MM.1S (cell line): ENCODE measurements around the gene UPF3B.
A peak's percentile ranks its signal among the peaks of the same experiment; 100 is the strongest.
"Not testable (repeated sequence)": the region's sequence is repeated elsewhere in the genome, so short reads cannot be mapped to it uniquely, and the experiment has no call there.

Experiments
- DNase-seq: peaks from one replicate; pipeline ENCODE4 v3.0.0-alpha.2; 2015
- H2AFZ ChIP-seq: fragments of 300-600 bp; sonication (generic); 2 replicates; pipeline ENCODE4 v1.6.0; 2016; ENCODE audit warnings: antibody characterized with exemption, low read length
- H3F3A ChIP-seq: fragments of 300-600 bp; sonication (generic); 2 replicates; pipeline ENCODE4 v1.6.1; 2016; ENCODE audit warnings: mild to moderate bottlenecking, antibody characterized with exemption, low read length, moderate library complexity, mixed read lengths; ENCODE audit not compliant: insufficient read depth
- H3K27ac ChIP-seq: fragments of 300-600 bp; sonication (generic); 2 replicates; pipeline ENCODE4 v1.5.1; 2016; ENCODE audit warnings: mild to moderate bottlenecking, low read length
- H3K27me3 ChIP-seq: fragments of 300-600 bp; sonication (generic); replicated peaks from 2 replicates; pipeline ENCODE4 v1.6.0; 2016; ENCODE audit warnings: low read length; ENCODE audit not compliant: insufficient read depth
- H3K36me3 ChIP-seq: fragments of 300-600 bp; sonication (generic); replicated peaks from 2 replicates; pipeline ENCODE4 v1.6.1; 2016; ENCODE audit warnings: mild to moderate bottlenecking, low read length, mixed read lengths; ENCODE audit not compliant: insufficient read depth
- H3K4me1 ChIP-seq: fragments of 300-600 bp; sonication (generic); 2 replicates; pipeline ENCODE4 v1.6.1; 2016; ENCODE audit warnings: low read length, mixed read lengths
- H3K4me2 ChIP-seq: fragments of 300-600 bp; sonication (generic); 2 replicates; pipeline ENCODE4 v1.6.0; 2016; ENCODE audit warnings: low read depth, low read length
- H3K4me3 ChIP-seq: fragments of 300-600 bp; sonication (generic); 2 replicates; pipeline ENCODE4 v1.5.1; 2016; ENCODE audit warnings: low read length, mixed read lengths
- H3K79me2 ChIP-seq: fragments of 300-600 bp; sonication (generic); 2 replicates; pipeline ENCODE4 v1.6.1; 2016; ENCODE audit warnings: mixed run types, low read length, mixed read lengths
- H3K9ac ChIP-seq: fragments of 300-600 bp; sonication (generic); 2 replicates; pipeline ENCODE4 v1.6.1; 2016; ENCODE audit warnings: low read length, mixed read lengths
- H3K9me2 ChIP-seq: fragments of 300-600 bp; sonication (generic); replicated peaks from 2 replicates; pipeline ENCODE4 v1.6.1; 2016; ENCODE audit warnings: mild to moderate bottlenecking, low read length, mixed read lengths; ENCODE audit not compliant: insufficient read depth
- H3K9me3 ChIP-seq: fragments of 300-600 bp; sonication (generic); replicated peaks from 2 replicates; pipeline ENCODE4 v1.6.1; 2016; ENCODE audit warnings: mild to moderate bottlenecking, low read length, mixed read lengths; ENCODE audit not compliant: insufficient read depth
- H4K20me1 ChIP-seq: fragments of 300-600 bp; sonication (generic); 2 replicates; pipeline ENCODE4 v1.6.1; 2016; ENCODE audit warnings: mild to moderate bottlenecking, low read length, moderate library complexity, mixed read lengths; ENCODE audit not compliant: insufficient read depth
- CTCF ChIP-seq: fragments of 300-600 bp; sonication (generic); IDR thresholded peaks from 2 replicates; pipeline ENCODE4 v1.5.1; 2016; ENCODE audit warnings: antibody characterized with exemption, low read length, mixed read lengths
- EZH2 ChIP-seq: fragments of 300-600 bp; sonication (generic); optimal IDR thresholded peaks from 2 replicates; pipeline ENCODE3; 2017; ENCODE audit warnings: low read depth, mild to moderate bottlenecking, antibody characterized with exemption, low read length, mixed read lengths
- EZH2phosphoT487 ChIP-seq: fragments of 300-600 bp; sonication (generic); IDR thresholded peaks from 2 replicates; pipeline ENCODE4 v1.6.1; 2018; ENCODE audit warnings: antibody characterized with exemption, low read length

UPF3B gene

GRCh38 chrX:119895843-119896326 is 43.1 kb upstream of the UPF3B start, which contains the start of gene AKAP14:
TSS of gene AKAP14 (plus strand) at chrX:119895893. CDS start at chrX:119903224, 7,331 bp downstream.
- Histone ChIP-seq H3K36me3 (no peaks in the 10 kb centered on the region), H4K20me1 (no peaks in the 10 kb centered on the region), H3K4me1 (no peaks in the 10 kb centered on the region), H3K4me3 (no peak within 1 kb of the TSS), H3K9ac (no peak within 1 kb of the TSS), H3K79me2 (no peaks in the 10 kb centered on the region), H3F3A (no peaks in the 10 kb centered on the region), H3K27ac (no peak within 1 kb of the TSS), H3K9me2 (no peaks in the 10 kb centered on the region), H3K4me2 (no peak within 1 kb of the TSS), H3K9me3 (no peaks in the 10 kb centered on the region), H2AFZ (no peak within 1 kb of the TSS), H3K27me3 (no peaks in the 10 kb centered on the region)
- DNase-seq: no peak
- TF ChIP-seq CTCF (no peak), EZH2 (no peak), EZH2phosphoT487 (no peak)

DNA sequence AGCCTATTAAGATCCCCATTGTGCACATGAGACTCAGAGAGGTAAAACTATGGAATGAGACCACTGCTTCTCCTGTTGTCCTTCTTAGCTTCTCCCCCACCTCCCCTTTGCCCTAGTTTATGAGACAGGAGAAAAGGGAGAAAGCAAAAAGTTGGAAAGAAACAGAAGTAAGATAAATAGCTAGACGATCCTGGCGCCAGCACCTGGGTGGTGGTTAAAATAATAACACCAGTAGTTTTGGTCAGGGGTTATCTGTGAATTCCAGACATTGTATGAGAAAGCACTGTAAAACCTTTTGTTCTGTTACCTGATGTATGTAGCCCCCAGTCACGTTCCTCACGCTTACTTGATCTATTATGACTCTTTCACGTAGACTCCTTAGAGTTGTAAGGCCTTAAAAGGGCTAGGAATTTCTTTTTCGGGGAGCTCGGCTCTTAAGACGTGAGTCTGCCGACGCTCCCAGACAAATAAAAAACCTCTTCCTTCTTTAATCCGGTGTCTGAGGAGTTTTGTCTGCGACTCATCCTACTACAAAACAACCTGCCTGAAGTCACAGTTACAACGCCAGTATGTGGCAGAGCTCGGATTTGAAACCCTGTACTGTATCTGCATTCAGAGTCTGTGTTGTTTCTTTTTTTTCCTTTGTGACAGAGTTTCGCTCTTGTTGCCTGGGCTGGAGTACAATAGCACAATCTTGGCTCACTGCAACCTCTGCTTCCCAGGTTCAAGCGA is 39.4 kb upstream of the UPF3B start:
- DNase-seq, H3K4me2 ChIP-seq: not testable (repeated sequence)

DNA sequence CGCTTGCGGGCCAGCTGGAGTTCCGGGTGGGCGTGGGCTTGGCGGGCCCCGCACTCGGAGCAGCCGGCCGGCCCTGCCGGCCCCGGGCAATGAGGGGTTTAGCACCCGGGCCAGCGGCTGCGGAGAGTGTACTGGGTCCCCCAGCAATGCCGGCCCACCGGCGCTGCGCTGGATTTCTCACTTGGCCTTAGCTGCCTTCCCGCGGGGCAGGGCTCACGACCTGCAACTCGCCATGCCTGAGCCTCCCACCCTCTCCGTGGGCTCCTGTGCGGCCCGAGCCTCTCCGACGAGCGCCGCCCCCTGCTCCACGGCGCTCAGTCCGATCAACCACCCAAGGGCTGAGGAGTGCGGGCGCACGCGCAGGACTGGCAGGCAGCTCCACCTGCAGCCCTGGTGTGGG is 37.9 kb upstream of the UPF3B start:
- not testable (repeated sequence) for DNase-seq, H3K4me1 ChIP-seq, H3K4me2 ChIP-seq, H3F3A ChIP-seq, H3K36me3 ChIP-seq, H3K27me3 ChIP-seq, H3K9ac ChIP-seq, H2AFZ ChIP-seq, H3K27ac ChIP-seq, H3K4me3 ChIP-seq, H4K20me1 ChIP-seq, H3K9me3 ChIP-seq, H3K9me2 ChIP-seq, H3K79me2 ChIP-seq

More for the DNA sequence above, 39.4 kb upstream of the UPF3B start:
- H3K36me3 ChIP-seq, H3K9ac ChIP-seq, H2AFZ ChIP-seq, H3K27ac ChIP-seq, H3F3A ChIP-seq, H4K20me1 ChIP-seq, H3K9me2 ChIP-seq, H3K27me3 ChIP-seq, H3K79me2 ChIP-seq, H3K4me1 ChIP-seq, H3K4me3 ChIP-seq, H3K9me3 ChIP-seq: not testable (repeated sequence)

GRCh38 chrX:119887721-119888425 is 35.1 kb upstream of the UPF3B start:
- H3F3A ChIP-seq: 0 out of 2 replicates have a peak, but pooled peaks cover 5% of the 10 kb centered on the region
- H3K4me1 ChIP-seq: peaks cover 2% of the 10 kb centered on the region; the same call in 1 of the 2 replicates
- H3K79me2 ChIP-seq: no peaks in the 10 kb centered on the region
- H3K9ac ChIP-seq: no peak overlapping the region
- H3K36me3 ChIP-seq: no peaks in the 10 kb centered on the region
- no peak for TF ChIP-seq EZH2
- TF ChIP-seq CTCF: peak; percentile 23; the same call in 1 of the 2 replicates
- H3K27ac ChIP-seq: no peak overlapping the region
- no peak for DNase-seq
- H3K9me2 ChIP-seq: no peaks in the 10 kb centered on the region
- H2AFZ ChIP-seq: no peak overlapping the region
- no peaks in the 10 kb centered on the region for H4K20me1 ChIP-seq
- no peaks in the 10 kb centered on the region for H3K27me3 ChIP-seq
- no peaks in the 10 kb centered on the region for H3K9me3 ChIP-seq
- H3K4me3 ChIP-seq: no peak overlapping the region
- H3K4me2 ChIP-seq: no peak overlapping the region
